DMS 273 (cell line): ENCODE measurements around the gene IGF2BP2.
"Not testable (repeated sequence)": the region's sequence is repeated elsewhere in the genome, so short reads cannot be mapped to it uniquely, and the experiment has no call there.

Experiments used
- DNase-seq: peaks from one replicate; lab custom pipeline; 2025; ENCODE audit not compliant: unreplicated experiment; lab: John Stamatoyannopoulos, UW

Gene IGF2BP2

DNA sequence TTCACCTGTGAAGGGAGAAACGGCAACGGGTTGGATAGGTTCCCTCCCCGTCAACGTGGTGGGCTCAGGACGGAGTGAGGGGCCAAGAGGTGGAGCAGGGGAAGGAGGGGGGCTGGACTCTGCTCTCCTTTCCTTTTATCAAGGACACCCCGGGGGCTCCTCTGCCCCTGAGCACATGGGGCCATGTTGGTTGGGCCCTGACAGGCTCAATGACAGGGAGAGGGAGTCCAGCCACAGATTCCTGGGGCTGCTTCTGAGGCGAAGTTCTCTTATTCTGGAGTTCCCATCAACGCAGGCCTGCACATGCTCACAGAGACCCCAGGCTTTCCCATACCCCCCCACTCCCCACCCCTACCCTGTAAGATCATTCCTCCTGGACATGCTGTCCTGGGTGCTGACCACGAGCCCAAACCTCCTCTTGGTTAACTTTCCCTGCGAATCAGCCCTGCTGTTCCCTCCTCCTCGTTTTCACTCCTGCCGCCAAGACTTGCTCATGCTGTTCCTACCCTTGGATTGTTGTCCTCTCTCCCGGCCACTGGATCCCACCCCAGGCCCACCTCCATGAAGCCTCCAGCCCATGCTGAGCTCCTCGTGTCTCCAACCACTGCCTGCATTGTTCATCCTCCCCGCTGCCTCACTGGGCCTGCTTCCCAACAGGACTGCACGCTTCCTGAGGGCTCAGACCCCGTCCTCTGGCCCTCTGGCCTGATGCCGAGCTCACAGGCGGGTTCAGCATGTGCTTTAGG is 177.5 kb downstream of the IGF2BP2 start:
- no peak for DNase-seq

DNA sequence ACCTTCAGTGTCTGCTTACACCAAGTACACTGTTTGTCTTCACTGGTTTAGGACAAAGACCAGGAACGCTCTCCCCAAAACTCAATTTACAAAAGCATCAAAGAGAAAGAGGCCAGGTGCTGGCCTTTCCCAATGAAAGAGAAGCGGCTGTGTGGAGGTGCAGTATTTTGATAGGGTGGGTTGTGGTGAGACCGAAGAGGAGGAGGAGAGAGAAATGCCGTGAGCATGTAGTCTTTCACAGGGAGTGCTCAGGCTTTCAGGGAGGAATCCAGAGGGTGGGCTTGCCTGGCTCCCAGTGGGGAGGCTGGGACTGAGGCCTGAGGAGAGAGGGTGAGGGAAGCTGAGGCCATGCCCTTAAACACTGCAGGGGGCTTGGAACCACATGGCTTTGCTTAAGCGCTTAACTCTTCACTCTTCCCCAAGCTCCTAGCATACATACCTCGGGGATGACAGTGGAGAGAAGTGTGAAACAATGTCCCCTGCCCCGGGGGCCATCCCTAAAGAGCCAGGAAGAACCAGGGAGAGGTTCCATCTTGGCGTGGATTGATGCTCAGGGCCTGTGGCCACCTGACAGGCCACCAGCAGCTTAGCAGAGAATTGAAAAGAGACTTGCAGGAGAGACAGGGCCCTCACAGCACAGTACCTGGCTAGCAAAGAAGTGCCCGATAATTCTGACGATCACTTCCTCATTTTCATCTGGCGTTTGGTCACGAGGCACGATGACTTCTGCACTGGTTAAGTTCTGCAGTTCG is 178.3 kb downstream of the IGF2BP2 start:
- no peak for DNase-seq

DNA sequence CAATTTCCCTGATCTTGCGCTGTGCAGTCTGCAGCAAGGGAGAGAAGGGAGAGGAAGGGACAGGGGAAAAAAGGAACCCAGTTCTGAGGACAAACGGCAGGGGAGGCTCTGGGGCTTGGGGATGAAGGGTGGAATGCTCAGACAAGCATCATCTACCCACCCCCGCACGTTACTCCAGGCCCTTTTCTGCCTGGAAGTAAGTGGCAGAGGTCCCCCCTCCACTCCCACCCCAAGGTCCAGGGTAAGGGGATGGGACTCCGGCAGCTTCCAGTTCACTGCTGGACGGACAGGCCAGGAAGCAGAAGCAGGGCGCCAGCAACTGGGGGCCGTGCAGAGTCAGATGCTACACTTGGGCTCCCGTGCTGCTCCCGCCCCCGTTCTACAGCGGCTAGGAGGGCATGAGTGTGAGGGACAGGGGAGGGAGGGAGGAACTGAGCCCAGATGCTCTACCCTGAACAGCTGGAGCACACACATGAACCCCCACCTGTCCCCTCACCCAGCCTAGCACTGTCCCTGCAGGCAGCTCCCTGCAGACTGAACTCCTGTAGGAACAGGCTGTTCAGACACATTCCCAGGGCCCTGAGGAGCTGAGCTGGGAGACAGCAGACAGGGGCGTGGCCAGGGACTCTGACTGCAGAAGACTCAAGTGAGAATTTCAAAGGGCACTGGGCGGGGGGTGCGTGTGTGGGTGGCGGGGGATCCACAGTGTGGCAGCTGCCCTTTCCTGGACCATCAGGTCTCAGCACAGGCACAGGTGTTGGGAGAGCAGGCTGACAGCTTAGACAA is 179.1 kb downstream of the IGF2BP2 start:
- DNase-seq, result peak; percentile 34

GRCh38 chr3:185645191-185645590 is 179.7 kb downstream of the IGF2BP2 start:
- DNase-seq, result not testable (repeated sequence)

DNA sequence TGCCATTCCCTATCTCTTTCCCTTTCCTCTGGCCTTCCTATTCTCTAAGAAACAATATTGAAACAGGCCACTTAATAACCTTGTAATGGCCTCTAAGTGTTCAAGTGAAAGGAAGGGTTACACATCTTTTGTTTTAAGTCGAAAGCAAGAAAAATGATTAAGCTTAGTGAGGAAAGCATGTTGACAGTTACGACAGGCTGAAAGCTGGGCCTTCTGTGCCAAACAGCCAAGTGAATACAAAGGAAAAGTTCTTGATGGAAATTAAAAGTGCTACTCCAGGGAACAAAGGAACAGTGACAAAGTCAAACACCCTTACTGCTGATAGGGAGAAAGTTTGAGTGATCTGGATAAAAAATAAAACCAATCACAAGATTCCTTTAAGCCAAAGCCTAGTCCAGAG is 184.5 kb downstream of the IGF2BP2 start:
- no peak for DNase-seq

GRCh38 chr3:185639632-185640206 is 185.1 kb downstream of the IGF2BP2 start:
- DNase-seq, result no peak

- DNase-seq, result not testable (repeated sequence)
Observed at GRCh38 chr3:185638651-185639050, 186.2 kb downstream of the IGF2BP2 start.

- no peak for DNase-seq
Observed at GRCh38 chr3:185637388-185637787, 187.5 kb downstream of the IGF2BP2 start.

DNA sequence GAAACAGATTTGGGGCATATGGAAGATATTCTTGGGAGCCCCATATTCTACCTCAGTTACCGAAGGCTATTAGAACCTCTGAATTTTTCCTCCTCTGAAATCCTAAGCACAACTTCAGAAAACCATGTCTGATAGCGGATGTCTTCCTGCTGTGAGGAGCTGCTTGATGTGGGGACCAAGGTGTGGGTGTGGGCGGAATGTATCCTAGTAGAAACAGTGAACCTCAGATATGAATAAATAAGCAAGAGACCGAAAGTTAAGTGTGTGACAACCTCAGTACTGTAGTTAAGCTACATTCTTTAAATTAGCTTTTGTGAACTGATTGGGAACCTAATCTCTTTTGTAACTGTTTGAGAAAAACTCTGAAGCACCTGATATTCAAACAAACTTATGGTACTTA is 191.8 kb downstream of the IGF2BP2 start:
- DNase-seq, result no peak

DNA sequence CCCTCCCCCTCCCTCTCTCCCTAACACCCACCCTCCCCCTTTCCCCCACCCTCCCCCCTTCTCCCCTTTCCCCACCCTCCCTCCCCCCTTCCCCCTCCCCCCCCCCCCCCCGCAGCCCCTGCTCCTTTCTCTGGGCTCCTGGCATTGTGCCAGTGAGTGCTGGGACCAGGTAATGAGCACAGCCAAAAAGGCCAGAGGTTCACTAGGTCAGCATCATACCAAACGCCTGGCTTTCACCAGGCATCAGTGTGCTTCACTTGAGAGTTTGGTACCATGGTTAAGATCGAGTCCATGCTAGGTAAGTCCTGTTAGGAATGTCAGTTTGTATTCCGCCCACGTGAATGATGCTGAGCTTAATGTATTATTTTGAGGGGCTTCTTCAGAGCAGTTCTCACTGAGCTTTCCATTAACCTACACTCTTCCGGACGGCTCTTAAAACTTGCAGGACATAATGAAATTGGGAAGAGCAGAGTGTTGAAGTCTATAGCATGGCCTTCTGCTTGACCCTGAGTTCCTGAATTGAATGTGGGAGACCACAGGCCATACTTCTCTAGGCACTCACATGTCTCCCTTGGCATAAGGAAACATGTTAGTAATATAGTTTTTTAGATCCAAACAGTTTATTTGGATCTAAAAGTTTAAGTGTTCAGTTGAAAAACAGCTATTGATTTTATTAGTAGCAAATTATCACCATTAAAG is 193.2 kb downstream of the IGF2BP2 start:
- DNase-seq, result peak; percentile 60

- no peak for DNase-seq
Observed at GRCh38 chr3:185631108-185631507, 193.7 kb downstream of the IGF2BP2 start.

DNA sequence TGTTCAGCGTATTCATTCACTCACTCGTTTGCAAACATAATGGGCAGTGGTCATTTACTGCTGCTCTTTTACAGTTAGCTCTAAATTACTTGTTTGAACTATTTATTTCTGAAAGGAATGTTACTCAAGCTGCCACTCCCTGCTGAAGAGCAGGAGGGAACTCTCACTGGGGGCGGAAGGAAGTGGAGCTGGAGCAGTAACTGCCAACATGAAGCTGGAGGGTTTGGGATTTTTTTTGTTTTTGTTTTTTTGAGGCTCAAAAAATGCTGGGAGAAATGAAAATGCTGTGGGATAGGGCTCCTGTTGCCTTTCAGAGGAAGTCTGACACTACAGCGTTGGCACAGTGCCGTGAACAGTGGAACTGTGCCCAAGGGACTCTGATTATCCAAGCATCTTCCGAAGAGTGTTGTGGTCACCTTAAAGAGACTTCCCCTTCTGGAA is 194.6 kb downstream of the IGF2BP2 start:
- DNase-seq, result peak; percentile 44

DNA sequence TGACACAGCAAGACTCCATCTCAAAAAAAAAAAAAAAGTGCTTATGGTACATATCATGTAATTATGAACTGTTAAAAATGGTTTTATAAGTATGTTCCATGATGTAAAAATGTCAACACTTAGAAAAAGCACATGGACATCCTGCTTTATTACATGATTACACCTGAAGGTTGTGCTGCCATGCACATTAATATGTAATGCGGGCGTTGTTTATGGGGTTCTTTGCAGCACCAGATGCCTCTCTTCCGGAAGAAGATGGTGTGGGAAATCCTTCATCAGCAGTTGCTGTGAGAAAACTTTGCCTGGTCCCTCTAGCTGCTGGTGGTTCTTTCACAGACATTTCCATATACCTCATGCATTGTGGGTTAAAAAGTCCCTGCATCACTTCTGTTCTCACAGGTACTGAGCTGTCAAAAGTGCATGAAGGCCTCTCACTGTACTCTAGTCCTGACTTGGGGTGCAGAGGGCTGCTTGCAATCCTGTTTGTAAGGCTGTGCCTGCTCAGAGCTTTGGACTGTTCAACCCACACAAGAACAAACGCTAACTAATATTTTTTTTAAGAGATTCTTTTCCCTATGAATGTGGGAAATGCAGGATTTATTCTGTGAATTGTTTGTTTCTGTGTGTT is 195.2 kb downstream of the IGF2BP2 start:
- peak; percentile 28 for DNase-seq

GRCh38 chr3:185625784-185626183 is 199.1 kb downstream of the IGF2BP2 start:
- DNase-seq, result no peak

DNA sequence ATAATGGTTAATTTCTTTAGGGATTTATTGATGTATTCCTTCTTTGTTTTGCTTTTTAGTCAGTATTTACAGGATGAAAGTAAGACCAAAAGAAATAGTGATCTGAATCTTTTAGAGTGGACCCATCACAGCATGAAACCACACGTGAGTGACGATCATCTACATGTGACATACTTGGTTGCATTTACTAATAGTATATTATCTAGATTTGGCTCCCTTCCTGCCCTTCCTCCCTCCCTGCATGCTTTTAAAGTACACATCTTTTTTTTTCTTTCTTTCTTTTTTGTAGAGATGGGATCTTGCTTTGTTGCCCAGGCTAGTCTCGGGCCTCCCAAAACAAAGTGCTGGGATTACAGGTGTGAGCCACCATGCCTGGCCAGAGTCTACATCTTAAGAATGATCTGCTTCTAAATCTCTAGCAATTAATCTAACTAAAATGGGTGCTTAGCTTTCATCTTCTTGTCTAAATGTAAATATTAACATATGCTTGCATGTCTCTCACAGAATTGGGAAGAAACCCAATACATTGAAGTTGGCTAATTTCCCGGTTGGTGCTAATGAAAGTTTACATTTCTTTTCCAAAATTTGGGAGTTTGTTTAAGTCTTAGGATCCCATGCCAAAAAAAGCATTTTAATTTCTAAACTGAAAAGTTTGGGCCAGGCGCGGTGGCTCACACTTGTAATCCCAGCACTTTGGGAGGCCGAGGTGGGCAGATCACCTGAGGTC is 200.7 kb downstream of the IGF2BP2 start:
- no peak for DNase-seq

DNA sequence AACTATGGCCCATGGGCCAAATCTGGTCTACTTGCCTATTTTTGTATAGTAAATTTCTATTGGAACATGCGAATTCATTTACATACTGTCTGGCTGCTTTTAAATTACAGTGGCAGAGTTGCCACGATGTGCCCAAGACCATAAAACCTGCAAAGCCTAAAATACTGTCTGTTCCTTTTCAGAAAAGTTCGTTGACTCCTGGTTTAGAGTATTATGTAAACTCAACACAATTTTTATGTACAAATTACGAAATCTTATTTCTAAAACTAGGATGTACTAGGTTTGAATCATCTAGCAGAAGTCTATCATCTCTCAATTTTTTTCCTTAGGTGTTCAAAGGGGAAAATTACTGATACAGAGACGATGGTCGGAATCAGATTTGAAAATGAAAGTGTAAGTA is 211.8 kb downstream of the IGF2BP2 start:
- no peak for DNase-seq

DNA sequence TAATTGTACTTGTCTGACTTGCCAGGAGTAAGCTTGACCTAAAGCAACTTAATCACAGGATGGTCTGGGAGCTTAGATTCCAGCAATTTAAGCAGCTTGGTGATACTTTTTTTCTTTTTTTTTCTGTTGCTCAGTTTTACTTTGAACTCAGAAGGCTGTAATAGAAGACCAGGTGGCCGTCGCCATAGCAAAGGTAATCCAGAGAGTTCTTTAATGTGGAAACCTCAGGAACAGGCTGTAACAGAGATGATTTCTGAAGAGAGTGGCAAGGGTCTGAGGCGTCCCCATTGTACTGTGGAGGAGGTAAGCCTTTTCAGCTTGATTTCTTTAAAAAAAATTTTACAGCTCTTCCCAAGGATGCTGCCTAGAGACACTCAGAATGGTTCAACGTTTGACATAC is 218.6 kb downstream of the IGF2BP2 start:
- DNase-seq, result no peak

GRCh38 chr3:185605566-185605965 is 219.3 kb downstream of the IGF2BP2 start:
- DNase-seq, result no peak

GRCh38 chr3:185595526-185595925 is 229.3 kb downstream of the IGF2BP2 start:
- DNase-seq, result no peak

GRCh38 chr3:185594073-185594472 is 230.8 kb downstream of the IGF2BP2 start:
- no peak for DNase-seq
